SK-N-SH treated with all-trans-retinoic acid at 6 μM for 48 hours (cell line): ENCODE measurements around the gene CRYBA2.

Source experiments
- ARNTL ChIP-seq: fragments of 450-650 bp; formaldehyde crosslinking; IDR thresholded peaks from 2 replicates; pipeline ENCODE4 v1.5.0; 2020; ENCODE audit warnings: low read depth, mild to moderate bottlenecking, moderate library complexity, borderline replicate concordance
- ISL1 ChIP-seq: fragments of 250-450 bp; sonication (Bioruptor Pico); IDR thresholded peaks from 2 replicates; pipeline ENCODE4 v2.1.2; 2022; ENCODE audit warnings: mild to moderate bottlenecking, moderate library complexity
- PATZ1 ChIP-seq: fragments of 250-450 bp; sonication (Bioruptor Pico); IDR thresholded peaks from 2 replicates; pipeline ENCODE4 v1.8.0; 2020; ENCODE audit warnings: mild to moderate bottlenecking, moderate library complexity, borderline replicate concordance
- TOX ChIP-seq: fragments of 250-450 bp; sonication (Bioruptor Pico); IDR thresholded peaks from 2 replicates; pipeline ENCODE4 v1.8.0; 2021; ENCODE audit warnings: mild to moderate bottlenecking, moderate library complexity, borderline replicate concordance
- ZNF565 ChIP-seq: fragments of 450-650 bp; formaldehyde crosslinking; conservative IDR thresholded peaks from 2 replicates; pipeline ENCODE4 v1.5.0; 2020; ENCODE audit warnings: low read depth, mild to moderate bottlenecking, moderate library complexity

DNA sequence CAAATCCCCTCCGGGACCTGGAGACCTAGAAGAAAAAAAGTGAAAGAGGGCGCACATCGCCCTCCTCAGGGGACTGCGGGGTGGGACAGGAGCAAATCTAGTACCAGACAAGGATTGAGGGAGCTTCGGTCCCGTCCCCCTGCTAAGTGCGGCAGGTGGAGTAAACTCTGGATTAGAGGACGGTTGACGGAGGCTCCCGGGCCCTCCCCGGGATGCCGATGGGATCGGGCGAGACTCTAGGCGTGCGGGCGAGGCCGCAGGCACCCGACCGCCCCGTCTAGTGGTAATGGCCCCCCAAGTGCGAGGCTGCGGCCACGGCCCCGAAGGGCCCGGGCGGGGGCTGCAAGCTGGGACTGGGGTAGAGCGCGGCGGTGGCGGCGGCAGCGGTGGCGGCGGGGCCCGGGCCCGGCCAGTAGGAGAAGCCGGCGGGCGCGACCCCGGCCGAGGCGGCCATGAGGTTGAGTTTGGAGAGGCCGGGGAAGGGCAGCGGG, 11.8 kb downstream of the CRYBA2 start:
- TF ChIP-seq PATZ1 (CRISPR knock-in tag): no peak
- TF ChIP-seq TOX (CRISPR knock-in tag): no peak
- no peak for TF ChIP-seq ISL1 (CRISPR knock-in tag)
- TF ChIP-seq ZNF565: no peak
- TF ChIP-seq ARNTL (CRISPR knock-in tag): no peak
